Neutrophil (primary cell): ENCODE results near the gene DCTD.

Experiments used
- H3K27ac ChIP-seq: fragments of 200-600 bp; sonication (generic); 2 replicates; pipeline ENCODE4 v1.5.1; 2016; ENCODE audit warnings: mild to moderate bottlenecking, moderate library complexity
- H3K27me3 ChIP-seq: fragments of 200-600 bp; sonication (generic); 2 replicates; pipeline ENCODE4 v1.6.0; 2016; ENCODE audit warnings: mild to moderate bottlenecking
- H3K36me3 ChIP-seq: fragments of 200-600 bp; sonication (generic); 2 replicates; pipeline ENCODE4 v1.5.1; 2017
- H3K4me1 ChIP-seq, 2 experiments: fragments of 200-600 bp in 1 of 2; sonication (generic) in 1 of 2; 1 replicate in 1 of 2; 2 replicates in 1 of 2; pipeline versions ENCODE4 v1.5.1 to v1.6.1; 2013 to 2016; ENCODE audit warnings: low read depth in 1 of 2, low read length in 1 of 2, mild to moderate bottlenecking in 1 of 2, moderate library complexity in 1 of 2; ENCODE audit not compliant: control insufficient read depth in 1 of 2, insufficient read depth in 1 of 2
- H3K4me3 ChIP-seq, 2 experiments: fragments of 200-600 bp in 1 of 2; sonication (generic) in 1 of 2; 1 replicate in 1 of 2; 2 replicates in 1 of 2; pipeline ENCODE4 v1.5.1; 2013 to 2016; ENCODE audit warnings: low read depth in 1 of 2, low read length in 1 of 2, mild to moderate bottlenecking in 1 of 2, moderate library complexity in 1 of 2
- H3K9me3 ChIP-seq: fragments of 200-600 bp; sonication (generic); 2 replicates; pipeline ENCODE4 v1.5.1; 2016
- TF ChIP-seq, protein P1 (sequence below): fragments of 200-600 bp; sonication (generic); IDR thresholded peaks from 2 replicates; pipeline ENCODE4 v1.5.1; 2016; ENCODE audit warnings: antibody characterized with exemption

DCTD gene

DNA sequence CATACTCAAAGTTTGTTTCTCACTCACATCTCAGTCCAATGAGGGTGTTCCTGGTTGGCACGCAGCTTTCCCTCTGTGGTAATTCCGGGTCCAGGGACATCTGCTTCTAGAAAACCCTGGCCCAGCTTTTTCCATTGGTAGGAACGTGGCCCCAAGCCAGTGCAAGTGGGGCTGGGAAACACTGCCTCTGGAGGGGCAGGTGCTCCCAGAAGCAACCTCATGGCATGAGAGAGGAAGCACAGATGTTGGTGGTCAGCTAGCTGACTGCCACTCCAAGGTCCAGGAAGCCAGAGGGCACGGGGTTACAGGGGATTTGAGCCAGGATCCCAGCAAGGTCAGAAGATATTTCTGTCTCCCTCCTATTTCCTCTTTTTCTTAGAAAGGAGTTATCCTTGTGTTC is 47.5 kb downstream of the DCTD start:
- H3K4me3 ChIP-seq, result no peak overlapping the region
- H3K4me1 ChIP-seq, result no peaks in the 10 kb centered on the region
- H3K27ac ChIP-seq, result no peak overlapping the region
- TF ChIP-seq, protein P1, sequence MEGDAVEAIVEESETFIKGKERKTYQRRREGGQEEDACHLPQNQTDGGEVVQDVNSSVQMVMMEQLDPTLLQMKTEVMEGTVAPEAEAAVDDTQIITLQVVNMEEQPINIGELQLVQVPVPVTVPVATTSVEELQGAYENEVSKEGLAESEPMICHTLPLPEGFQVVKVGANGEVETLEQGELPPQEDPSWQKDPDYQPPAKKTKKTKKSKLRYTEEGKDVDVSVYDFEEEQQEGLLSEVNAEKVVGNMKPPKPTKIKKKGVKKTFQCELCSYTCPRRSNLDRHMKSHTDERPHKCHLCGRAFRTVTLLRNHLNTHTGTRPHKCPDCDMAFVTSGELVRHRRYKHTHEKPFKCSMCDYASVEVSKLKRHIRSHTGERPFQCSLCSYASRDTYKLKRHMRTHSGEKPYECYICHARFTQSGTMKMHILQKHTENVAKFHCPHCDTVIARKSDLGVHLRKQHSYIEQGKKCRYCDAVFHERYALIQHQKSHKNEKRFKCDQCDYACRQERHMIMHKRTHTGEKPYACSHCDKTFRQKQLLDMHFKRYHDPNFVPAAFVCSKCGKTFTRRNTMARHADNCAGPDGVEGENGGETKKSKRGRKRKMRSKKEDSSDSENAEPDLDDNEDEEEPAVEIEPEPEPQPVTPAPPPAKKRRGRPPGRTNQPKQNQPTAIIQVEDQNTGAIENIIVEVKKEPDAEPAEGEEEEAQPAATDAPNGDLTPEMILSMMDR, result no peak
- H3K9me3 ChIP-seq, result no peaks in the 10 kb centered on the region
- no peaks in the 10 kb centered on the region for H3K36me3 ChIP-seq
- peaks cover 6% of the 10 kb centered on the region for H3K27me3 ChIP-seq

DNA sequence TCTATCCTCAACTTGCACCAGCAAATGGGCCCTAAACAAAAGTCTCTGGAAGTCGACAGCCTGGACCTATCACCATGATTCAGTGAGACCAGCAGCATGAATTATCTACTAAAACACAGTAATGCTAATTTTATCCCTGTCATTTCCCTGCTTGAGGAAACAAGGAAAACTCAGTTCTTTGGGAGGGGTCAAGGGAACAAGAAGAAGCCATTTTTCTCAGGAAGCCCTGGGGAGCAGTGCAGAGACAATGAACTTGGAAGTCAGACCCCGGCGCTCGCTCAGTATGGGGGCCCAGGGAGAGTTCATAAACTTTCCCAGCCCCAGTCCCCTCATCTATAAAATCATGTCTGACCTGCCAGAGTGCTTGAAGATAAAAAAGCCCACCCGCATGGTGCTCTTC is 50.4 kb downstream of the DCTD start:
- H3K4me3 ChIP-seq, result no peak overlapping the region
- H3K36me3 ChIP-seq, result no peaks in the 10 kb centered on the region
- no peaks in the 10 kb centered on the region for H3K9me3 ChIP-seq
- no peaks in the 10 kb centered on the region for H3K4me1 ChIP-seq
- TF ChIP-seq, protein P1, result no peak
- no peaks in the 10 kb centered on the region for H3K27me3 ChIP-seq
- no peak overlapping the region for H3K27ac ChIP-seq

DNA sequence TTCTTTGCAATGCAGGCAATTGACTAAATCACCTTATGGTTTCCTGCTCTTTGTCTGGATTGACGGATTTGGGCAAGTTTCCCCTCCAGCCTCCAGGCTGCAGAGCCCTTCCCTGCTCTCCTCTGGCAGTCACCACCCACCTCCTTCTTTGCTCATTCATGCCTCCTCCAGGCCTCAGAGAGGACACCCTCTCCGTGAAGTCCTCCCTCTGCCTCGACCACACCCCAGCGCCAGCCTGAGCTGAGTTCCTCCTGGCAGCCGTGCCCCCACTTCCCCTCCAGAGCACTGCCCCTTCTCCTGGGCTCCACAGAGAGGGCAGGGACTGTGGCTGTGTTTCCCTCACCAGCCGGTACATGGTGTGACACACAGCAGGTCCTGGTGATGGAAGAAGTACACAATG is 53.7 kb downstream of the DCTD start:
- H3K4me3 ChIP-seq, result no peak overlapping the region
- H3K9me3 ChIP-seq, result no peaks in the 10 kb centered on the region
- no peaks in the 10 kb centered on the region for H3K27me3 ChIP-seq
- no peaks in the 10 kb centered on the region for H3K4me1 ChIP-seq
- H3K36me3 ChIP-seq, result no peaks in the 10 kb centered on the region
- no peak overlapping the region for H3K27ac ChIP-seq
- TF ChIP-seq, protein P1, result no peak

DNA sequence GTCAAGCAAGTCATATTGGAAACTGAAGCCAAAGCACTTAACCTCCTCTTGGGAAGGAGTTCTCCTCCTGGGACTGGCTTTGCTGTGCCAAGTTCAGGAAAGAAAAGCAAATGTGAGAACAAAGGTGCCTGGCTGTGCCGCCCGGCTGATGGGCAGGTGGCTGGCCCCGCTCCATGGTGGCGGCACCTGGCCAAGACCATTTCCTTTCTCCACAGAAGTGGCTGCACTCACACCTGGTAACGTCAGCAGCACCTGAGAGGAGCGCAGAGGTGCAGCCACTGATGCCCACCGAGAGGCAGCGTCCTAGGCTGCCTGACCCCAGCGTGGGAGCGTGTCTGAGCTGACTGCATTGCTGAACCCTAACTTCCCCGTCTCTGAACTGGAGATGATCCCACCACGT is 54.3 kb downstream of the DCTD start:
- TF ChIP-seq, protein P1, result no peak
- Histone ChIP-seq H3K9me3 (no peaks in the 10 kb centered on the region), H3K4me3 (no peak overlapping the region), H3K27me3 (no peaks in the 10 kb centered on the region), H3K27ac (no peak overlapping the region), H3K4me1 (no peaks in the 10 kb centered on the region), H3K36me3 (no peaks in the 10 kb centered on the region)

DNA sequence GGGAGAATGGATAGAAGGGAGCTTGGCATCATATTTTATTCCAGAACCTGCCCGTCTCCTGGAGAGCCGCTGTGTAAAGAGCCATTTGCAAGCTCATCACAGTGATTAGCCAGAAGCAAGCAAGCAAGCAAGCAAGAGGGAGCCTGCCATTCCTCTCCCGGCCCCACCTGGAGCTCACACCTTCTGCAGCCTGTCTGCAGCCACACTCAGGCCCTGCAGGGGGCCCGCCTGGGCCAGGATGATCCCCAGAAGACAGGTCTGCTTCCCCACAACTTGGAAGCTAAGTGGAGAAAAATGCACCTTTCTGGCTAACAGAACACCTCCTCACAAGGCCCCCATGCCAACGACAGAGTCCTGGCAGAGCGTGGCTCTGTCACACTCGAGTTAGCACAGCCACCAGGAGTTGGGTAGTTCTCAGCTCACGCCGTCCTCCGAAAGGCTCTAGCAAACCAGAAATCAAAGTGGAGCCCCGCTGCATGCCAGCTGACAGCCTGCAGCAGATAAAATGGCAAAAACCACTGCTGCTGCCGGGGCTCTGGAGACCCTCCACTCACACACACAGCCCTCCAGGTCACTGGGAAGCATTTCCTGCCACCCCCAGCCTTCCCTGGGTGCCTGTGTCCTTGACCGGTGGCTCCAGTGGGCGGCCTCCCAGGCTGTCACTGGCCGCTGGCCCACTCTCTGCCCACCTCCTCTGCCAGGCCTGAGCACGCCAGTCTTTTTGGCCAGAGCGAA is 54.9 kb downstream of the DCTD start:
- H3K9me3 ChIP-seq, result no peaks in the 10 kb centered on the region
- no peak overlapping the region for H3K27ac ChIP-seq
- no peaks in the 10 kb centered on the region for H3K4me1 ChIP-seq
- H3K27me3 ChIP-seq, result no peaks in the 10 kb centered on the region
- TF ChIP-seq, protein P1, result no peak
- no peak overlapping the region for H3K4me3 ChIP-seq
- H3K36me3 ChIP-seq, result no peaks in the 10 kb centered on the region
